Ishikawa (cell line): ENCODE results near the gene ZDHHC5.

Experiments used
- CEBPB ChIP-seq: IDR thresholded peaks from 2 replicates; pipeline ENCODE4 v1.6.1; 2012
- CREB1 ChIP-seq: IDR thresholded peaks from 2 replicates; pipeline ENCODE4 v1.6.1; 2012; ENCODE audit warnings: low read depth
- EGR1 ChIP-seq: IDR thresholded peaks from 2 replicates; pipeline ENCODE4 v1.6.1; 2012
- EP300 ChIP-seq: IDR thresholded peaks from 2 replicates; pipeline ENCODE4 v1.6.1; 2012; ENCODE audit warnings: borderline replicate concordance
- FOXM1 ChIP-seq: IDR thresholded peaks from 2 replicates; pipeline ENCODE4 v1.6.1; 2012; ENCODE audit warnings: low read depth, borderline replicate concordance
- MAX ChIP-seq: IDR thresholded peaks from 2 replicates; pipeline ENCODE4 v1.6.1; 2012
- RAD21 ChIP-seq: IDR thresholded peaks from 2 replicates; pipeline ENCODE4 v1.6.1; 2012; ENCODE audit warnings: low read depth
- REST ChIP-seq: IDR thresholded peaks from 2 replicates; pipeline ENCODE4 v1.6.1; 2012; ENCODE audit warnings: low read depth, mild to moderate bottlenecking
- TAF1 ChIP-seq: IDR thresholded peaks from 2 replicates; pipeline ENCODE4 v1.6.1; 2012; ENCODE audit warnings: low read depth, mild to moderate bottlenecking
- TEAD4 ChIP-seq: IDR thresholded peaks from 2 replicates; pipeline ENCODE4 v1.6.1; 2012
- USF1 ChIP-seq: IDR thresholded peaks from 2 replicates; pipeline ENCODE4 v1.6.1; 2012
- YY1 ChIP-seq: IDR thresholded peaks from 2 replicates; pipeline ENCODE4 v1.6.1; 2012; ENCODE audit warnings: low read depth

- TF ChIP-seq RAD21 (no peak), YY1 (0 out of 2 replicates have a peak, but pooled peaks have one; percentile 15), EP300 (no peak), TAF1 (no peak), REST (no peak), TEAD4 (no peak), FOXM1 (no peak), CEBPB (no peak), USF1 (no peak), MAX (no peak), EGR1 (no peak), CREB1 (no peak)
These were observed 18.8 kb upstream of the ZDHHC5 start for GRCh38 chr11:57648801-57649735.
